ENCODE results near the gene PIK3R1. TPM values are rescaled to one million over a fixed set of nuclear protein-coding genes. Genes with fewer than 3 reads are reported as not detected.
A peak's percentile ranks its signal among the peaks of the same experiment; 100 is the strongest.

The PIK3R1 gene
- total and polyA plus RNA-seq, 10 donors = 4.9 to 200 (median 108) TPM

- Histone ChIP-seq H3K4me1 (peaks cover 22 to 55% (median 49%) of the 10 kb centered on the region in 6 donors), H3K9me3 (peaks cover 0 to 16% (median 10%) of the 10 kb centered on the region in 8 donors), H3K36me3 (peaks cover 0 to 8% (median 0%) of the 10 kb centered on the region in 6 donors), H3K27me3 (replicated peaks in 1 of 7) (no peaks in the 10 kb centered on the region), H3K4me3 (peak overlapping the region; percentile 73 to 99 (median 93)), H3K27ac (peak overlapping the region; percentile 91 to 99 (median 98))
- DNase-seq = no peak
- TF ChIP-seq POLR2A (IDR thresholded peaks at IDR 0.05) = no peak
- TF ChIP-seq POLR2AphosphoS5 (IDR thresholded peaks at IDR 0.05) = no peak
- no peak for TF ChIP-seq CTCF (IDR thresholded peaks at IDR 0.05 in 8 of 11, conservative IDR thresholded peaks at IDR 0.05 in 3 of 11)
- intact Hi-C loops (cut with DNase I; ENCODE audit: low total_unique reads) = no loop called here
- 0 to 1% (median 0%) methylated on average over 23 to 38 of the region's 38 CpGs for WGBS, 5 donors
These were observed 315 bp downstream of the PIK3R1 start for GRCh38 chr5:68215898-68216244.

DNA sequence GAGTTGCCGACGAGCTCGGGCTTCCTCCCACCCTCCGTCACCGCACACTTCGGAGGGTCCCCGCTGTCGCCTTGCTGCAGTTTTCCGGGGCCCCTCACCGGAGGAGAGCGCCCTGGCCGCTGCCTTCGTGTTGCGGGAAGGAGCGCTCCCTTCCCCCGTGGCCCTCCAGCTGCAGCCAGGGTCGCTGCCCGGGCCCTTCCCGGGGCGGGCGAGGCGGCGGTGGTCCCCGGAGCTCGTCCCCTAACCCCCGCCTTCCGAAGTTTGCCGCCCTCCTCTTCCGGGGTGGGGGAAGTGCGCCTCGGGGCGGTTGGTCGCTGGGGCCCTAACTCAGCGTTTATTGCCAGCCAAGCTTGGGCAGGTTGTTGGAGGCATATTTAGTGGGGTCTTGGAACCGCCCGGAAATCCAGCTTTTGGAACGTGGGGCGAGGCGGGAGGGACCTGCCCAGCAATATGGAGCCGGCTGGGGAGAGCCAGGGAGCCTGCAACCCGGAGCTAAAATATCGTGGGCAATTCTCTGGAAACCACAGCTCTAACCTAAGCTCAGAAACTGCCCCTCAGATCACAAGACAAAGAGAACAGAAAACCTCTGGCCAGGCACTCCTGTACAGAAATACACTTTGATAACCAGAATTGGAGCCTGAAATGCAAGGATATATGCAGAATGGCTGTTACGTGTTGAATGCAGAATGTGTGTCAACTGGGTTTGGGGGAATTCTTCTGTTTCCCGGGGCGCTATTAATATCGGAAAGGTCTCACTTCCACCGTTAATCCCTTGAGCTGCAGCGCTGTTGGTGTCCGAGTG lies 890 bp downstream of the PIK3R1 start:
- peaks cover 22 to 60% (median 50%) of the 10 kb centered on the region in 6 donors for H3K4me1 ChIP-seq
- intact Hi-C loops (cut with DNase I; ENCODE audit: low total_unique reads) = no loop called here
- peaks cover 0 to 16% (median 11%) of the 10 kb centered on the region in 8 donors for H3K9me3 ChIP-seq
- H3K36me3 ChIP-seq = peaks cover 0 to 12% (median 0%) of the 10 kb centered on the region in 6 donors
- 0 to 1% (median 1%) methylated on average over 16 to 49 of the region's 49 CpGs for WGBS, 5 donors
- peak overlapping the region; percentile 73 to 99 (median 93) for H3K4me3 ChIP-seq
- no peak for TF ChIP-seq POLR2A (IDR thresholded peaks at IDR 0.05)
- TF ChIP-seq CTCF (IDR thresholded peaks at IDR 0.05 in 8 of 11, conservative IDR thresholded peaks at IDR 0.05 in 3 of 11) = peak in 1 of 11 experiments; percentile 11
- TF ChIP-seq POLR2AphosphoS5 (IDR thresholded peaks at IDR 0.05) = peak; percentile 58 to 79 (median 66)
- DNase-seq = peak; percentile 95
- H3K27me3 ChIP-seq (replicated peaks in 1 of 7) = no peaks in the 10 kb centered on the region
- peak overlapping the region; percentile 91 to 99 (median 98) for H3K27ac ChIP-seq

- intact Hi-C loops (cut with DNase I; ENCODE audit: low total_unique reads) = no loop called here
- Histone ChIP-seq H3K4me1 (peaks cover 22 to 66% (median 55%) of the 10 kb centered on the region in 6 donors), H3K9me3 (peaks cover 0 to 15% (median 10%) of the 10 kb centered on the region in 8 donors), H3K27ac (peak overlapping the region; percentile 91 to 99 (median 98)), H3K27me3 (replicated peaks in 1 of 7) (no peaks in the 10 kb centered on the region), H3K36me3 (peaks cover 0 to 13% (median 0%) of the 10 kb centered on the region in 6 donors), H3K4me3 (peak overlapping the region; percentile 73 to 99 (median 93))
- DNase-seq = no peak
- TF ChIP-seq POLR2A (IDR thresholded peaks at IDR 0.05) = no peak
- no peak for TF ChIP-seq CTCF (IDR thresholded peaks at IDR 0.05 in 8 of 11, conservative IDR thresholded peaks at IDR 0.05 in 3 of 11)
- no peak for TF ChIP-seq POLR2AphosphoS5 (IDR thresholded peaks at IDR 0.05)
- 0 to 1% (median 1%) methylated on average over 3 of the region's 3 CpGs for WGBS, 5 donors
These were observed 1.4 kb downstream of the PIK3R1 start for GRCh38 chr5:68217047-68217355.

- peaks cover 26 to 71% (median 60%) of the 10 kb centered on the region in 6 donors for H3K4me1 ChIP-seq
- peak overlapping the region in 6 of 8 donors; percentile 95 to 99 (median 98) for H3K27ac ChIP-seq
- H3K36me3 ChIP-seq = peaks cover 0 to 13% (median 0%) of the 10 kb centered on the region in 6 donors
- no peaks in the 10 kb centered on the region for H3K27me3 ChIP-seq (replicated peaks in 1 of 7)
- no peak for DNase-seq
- intact Hi-C loops (cut with DNase I; ENCODE audit: low total_unique reads) = no loop called here
- H3K9me3 ChIP-seq = peaks cover 0 to 15% (median 10%) of the 10 kb centered on the region in 8 donors
- TF ChIP-seq CTCF (IDR thresholded peaks at IDR 0.05 in 8 of 11, conservative IDR thresholded peaks at IDR 0.05 in 3 of 11) (no peak), POLR2A (IDR thresholded peaks at IDR 0.05) (no peak), POLR2AphosphoS5 (IDR thresholded peaks at IDR 0.05) (no peak)
- WGBS, 5 donors = 2 to 38% (median 10%) methylated on average over 5 of the region's 5 CpGs
- H3K4me3 ChIP-seq = peak overlapping the region; percentile 73 to 99 (median 93)
These were observed 2.0 kb downstream of the PIK3R1 start for GRCh38 chr5:68217528-68217927.
